Adipose tissue (tissue), 3 donors: ENCODE data around the gene KDM4D. TPM values are rescaled to one million over a fixed set of nuclear protein-coding genes. Genes with fewer than 3 reads are reported as not detected.
"Not testable (repeated sequence)": the region's sequence is repeated elsewhere in the genome, so short reads cannot be mapped to it uniquely, and the experiment has no call there.

ENCODE experiments used
- H3K27ac ChIP-seq: one replicate; pipeline ENCODE4 v1.5.1; 2013; ENCODE audit warnings: low read depth, low read length
- WGBS, 3 donors: extraction: QIAGEN DNeasy Blood & Tissue Kit; methylation state at CpG; one replicate each; pipeline ENCODE4 v1.1.7; 2013; 5-methylcytosine and 5-hydroxymethylcytosine counted together
- polyA plus RNA-seq, 3 donors: library from polyadenylated mRNA; stranded (reverse); fragments of 200-250 nt; gene quantifications; one replicate each; pipeline ENCODE4 v1.2.3, GENCODE V29; 2013
- donor health status: healthy with polysubstance abuse.
- donor health status: Bipolar disorder and iron deficiency.
- donor health status: healthy.

The KDM4D gene
- polyA plus RNA-seq = under 1 TPM; 0.20 to 0.65 (median 0.34) TPM

DNA sequence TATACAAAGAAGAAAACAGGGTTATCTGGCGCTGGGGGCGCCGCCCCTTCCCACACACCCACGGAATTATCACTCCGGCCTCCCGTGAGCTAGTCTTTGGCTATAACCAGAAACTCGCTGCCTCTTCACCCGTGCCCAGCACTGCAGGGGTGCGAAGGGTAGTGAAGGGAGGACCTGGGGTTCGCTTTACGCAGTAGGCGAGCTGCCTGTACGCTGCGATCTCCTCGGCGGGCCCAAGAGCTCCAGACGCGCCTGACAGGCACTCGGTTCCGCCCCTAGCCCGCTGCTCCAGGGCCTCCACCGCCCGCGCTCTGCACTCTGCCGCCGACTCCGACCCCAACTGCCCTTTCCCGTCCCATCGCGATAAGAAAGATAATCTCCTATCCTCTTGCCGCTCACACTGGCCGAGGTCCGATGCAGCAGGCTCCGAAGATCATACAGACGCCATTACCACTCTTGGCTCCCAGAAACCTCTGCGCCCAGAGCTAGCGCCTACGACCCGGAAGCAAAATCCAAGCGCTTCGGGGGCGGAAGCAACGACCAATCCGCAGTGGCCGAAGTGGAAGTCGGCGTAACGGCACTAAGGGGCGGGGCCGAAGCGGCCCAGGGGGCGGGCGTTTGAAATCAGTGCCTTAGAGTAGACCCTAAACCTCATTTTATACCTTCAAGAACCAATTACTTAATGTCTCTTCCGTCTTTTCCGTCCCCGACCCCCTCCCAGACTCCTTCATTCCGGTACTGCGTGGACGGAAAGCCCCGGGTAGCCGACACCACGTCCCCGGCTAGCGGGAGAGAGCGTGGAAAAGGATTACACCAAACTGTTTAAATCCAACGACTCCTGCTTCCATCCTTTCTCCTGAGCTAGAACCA lies at the start of gene KDM4D, which contains the start of gene CWC15:
KDM4D (plus strand) TSS at position 611 of the 870 bp plus-strand sequence. CDS start 23,664 bp downstream, outside the sequence.
CWC15 (minus strand) TSS at position 458 of the 870 bp plus-strand sequence. CDS start 1,371 bp downstream, outside the sequence.
- 0 to 1% (median 0%) methylated on average over 65 to 66 of the region's 66 CpGs for WGBS, 3 donors
- no peak within 1 kb of the TSS for H3K27ac ChIP-seq

DNA sequence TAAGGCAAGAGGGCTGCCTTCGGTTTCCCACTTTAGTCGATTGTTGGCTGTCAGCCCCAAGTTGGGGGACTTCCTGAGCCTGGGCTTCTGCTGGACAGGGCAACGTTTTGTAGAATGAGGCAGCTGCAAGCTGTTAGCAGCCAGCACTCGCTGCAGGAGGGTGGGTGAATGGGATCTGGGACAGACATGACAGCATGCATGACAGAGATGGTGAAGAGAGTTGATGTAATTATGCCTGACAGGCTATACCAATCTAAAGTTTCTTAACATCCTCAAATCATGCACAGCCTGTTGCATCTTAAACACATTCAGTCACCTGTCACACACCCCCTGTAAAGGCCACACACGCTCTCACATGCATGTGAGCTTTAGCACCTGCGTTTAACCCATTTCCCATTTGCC lies 49.3 kb upstream of the KDM4D start:
- H3K27ac ChIP-seq = no peak overlapping the region
- WGBS, 3 donors = 49 to 65% (median 57%) methylated on average over 6 of the region's 6 CpGs

DNA sequence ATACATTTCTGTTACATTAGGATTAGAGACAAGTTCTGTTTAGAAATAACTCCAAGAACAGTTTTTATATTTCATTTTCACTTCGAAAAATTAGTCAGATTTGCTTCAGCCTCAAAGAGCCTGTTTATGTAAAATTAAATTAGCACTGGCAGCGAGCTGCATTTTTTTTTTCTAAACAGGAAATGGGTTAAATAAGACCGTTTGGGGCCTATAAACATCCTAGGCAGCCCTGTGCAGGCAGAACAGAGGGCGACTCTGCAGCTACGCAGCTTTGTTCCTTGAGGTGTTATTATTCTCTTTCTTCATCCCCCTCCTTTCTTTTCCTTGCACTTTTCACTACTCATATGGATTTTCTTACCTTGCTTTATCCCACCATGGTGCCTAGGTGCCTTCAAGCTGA lies 48.9 kb upstream of the KDM4D start:
- no peak overlapping the region for H3K27ac ChIP-seq
- 37 to 64% (median 38%) methylated on average over 5 of the region's 5 CpGs for WGBS, 3 donors

DNA sequence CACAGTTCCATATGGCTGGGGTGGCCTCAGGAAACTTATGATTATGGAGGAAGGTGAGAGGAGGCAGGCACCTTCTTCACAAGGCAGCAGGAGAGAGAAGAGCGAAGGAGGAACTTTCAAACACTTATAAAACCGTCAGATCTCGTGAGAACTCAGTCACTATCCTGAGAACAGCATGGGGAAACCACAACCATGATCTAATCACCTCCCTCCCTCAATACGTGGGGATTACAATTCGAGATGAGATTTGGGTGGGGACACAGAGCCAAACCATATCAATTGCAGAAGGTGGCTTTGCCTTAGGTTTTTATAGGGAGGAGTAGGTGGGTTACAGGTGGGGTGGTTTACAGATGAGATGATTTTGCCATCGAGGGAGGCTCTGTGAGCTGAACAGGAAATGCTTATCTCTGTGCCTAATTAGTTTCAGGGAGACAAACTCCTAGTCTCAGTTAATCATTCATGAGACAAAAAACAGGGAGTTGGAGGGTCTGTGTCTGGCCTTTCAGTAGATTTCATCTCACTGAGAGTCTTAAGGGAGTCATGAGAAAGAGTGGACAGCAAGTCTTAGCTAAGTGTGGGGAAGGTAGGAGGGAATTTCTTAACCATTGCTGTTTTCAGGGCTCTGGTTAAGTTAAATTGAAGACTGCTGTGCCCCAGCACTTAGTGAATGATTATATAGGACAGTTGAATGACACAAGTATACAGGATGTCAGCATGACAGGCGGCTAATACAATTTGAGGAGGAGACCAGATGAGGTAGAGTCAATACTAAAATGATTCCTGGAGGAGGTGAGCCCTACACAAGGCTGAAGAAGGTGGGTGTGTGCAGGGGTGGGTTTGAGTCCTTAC lies 47.9 kb upstream of the KDM4D start:
- WGBS, 3 donors = 50 to 54% (median 52%) methylated on average over 7 of the region's 7 CpGs
- no peak overlapping the region for H3K27ac ChIP-seq

DNA sequence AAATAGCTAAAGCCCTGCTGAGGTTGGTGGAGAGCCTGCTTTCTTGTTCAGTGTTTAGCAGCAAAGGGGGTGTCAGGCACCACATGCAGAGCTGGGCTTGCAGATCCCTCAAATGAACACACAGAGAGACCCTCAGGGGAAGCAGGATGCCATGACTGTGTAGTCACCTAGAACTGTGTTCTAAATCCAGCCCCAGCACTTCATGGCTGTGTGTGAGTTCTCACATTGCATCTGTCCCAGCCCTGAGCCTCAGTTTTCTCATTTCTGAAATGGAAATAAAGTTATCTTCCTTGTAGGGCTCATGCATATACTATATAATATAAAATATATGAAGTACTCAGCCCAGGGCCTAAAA lies 47.3 kb upstream of the KDM4D start:
- no peak overlapping the region for H3K27ac ChIP-seq

DNA sequence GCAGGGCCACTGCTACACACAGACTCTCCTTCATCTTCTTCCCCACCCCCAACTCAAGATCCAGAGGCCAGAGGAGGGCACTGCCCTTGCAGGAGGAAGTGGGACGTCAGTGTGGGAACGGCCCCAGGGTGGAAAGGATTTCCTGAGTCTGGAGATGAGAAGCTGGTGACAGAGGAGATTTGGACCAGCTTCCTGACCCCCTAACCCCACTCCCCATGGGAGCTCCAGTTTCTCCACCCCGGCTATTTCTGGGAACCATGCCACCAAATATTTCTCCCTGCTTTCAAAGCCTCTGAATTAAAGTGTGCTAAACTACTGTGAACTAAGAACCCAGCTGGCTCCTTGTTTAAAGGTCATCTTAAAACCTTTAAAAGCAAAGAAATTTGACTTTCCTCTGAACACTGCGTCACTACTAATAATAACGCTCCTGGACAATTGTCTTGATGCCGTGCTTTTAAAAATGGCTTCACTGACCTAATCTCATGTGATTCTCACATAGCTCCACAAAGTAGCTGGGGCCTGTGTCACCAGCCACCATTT lies 46.7 kb upstream of the KDM4D start:
- H3K27ac ChIP-seq = no peak overlapping the region

DNA sequence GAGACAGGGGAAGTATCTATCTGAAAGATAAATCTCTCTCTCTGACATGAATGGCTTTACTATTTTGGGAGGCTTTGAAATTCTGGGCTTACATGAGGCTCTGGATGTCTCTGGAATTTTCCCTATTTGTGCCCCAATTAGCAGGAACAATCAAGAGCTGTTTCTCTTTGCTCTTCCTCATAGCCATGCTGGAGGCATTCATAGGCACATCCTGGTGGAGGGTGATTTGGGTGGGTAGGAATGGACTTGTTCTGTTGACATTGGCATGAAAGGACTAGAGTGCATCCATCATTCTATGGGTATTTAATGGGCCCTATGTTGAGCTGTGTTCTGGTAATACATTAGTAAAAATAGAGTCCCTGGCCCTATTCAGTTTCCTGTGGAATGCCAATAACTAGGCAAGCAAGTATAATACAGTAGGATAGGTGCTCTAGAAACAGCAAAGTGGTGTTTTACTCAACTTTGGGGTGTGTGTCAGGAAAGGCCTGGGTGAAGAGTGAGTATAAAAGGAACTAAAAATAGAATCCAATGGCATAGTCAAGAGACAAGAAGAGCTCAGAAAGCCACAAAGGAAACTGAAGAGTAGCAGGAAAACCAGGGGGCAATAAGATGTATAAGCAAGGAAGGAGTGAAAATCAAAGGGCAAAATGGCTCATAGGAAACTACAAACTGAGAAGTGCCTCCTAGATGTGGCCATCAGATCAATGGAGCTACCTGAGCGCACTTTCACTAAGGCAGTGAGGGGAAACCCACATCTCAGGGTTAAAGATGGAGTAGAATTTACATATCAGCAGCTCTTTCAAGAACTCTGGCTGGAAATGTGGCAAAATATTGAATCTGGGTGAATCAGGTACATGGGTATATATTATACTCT lies 45.2 kb upstream of the KDM4D start:
- H3K27ac ChIP-seq = no peak overlapping the region
- 93 to 96% (median 94%) methylated on average over 1 of the region's 1 CpG for WGBS, 3 donors

More for the DNA sequence above, 46.7 kb upstream of the KDM4D start:
- WGBS, 3 donors = 11 to 27% (median 11%) methylated on average over 6 of the region's 6 CpGs

DNA sequence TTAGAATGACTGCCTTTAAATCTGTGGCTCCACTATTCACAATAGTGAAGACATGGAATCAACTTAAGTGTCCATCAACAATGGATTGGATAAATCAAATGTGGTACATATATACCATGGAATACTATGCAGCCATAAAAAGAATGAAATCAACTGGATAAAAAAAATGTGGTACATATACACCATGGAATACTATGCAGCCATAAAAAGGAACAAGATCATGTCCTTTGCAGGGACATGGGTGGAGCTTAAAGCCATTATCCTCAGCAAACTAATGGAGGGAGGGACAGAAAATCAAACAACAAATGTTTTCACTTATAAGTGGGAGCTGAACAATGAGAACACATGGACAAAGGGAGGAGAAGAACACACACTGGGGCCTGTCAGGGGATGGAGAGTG lies 41.4 kb upstream of the KDM4D start:
- H3K27ac ChIP-seq = not testable (repeated sequence)

DNA sequence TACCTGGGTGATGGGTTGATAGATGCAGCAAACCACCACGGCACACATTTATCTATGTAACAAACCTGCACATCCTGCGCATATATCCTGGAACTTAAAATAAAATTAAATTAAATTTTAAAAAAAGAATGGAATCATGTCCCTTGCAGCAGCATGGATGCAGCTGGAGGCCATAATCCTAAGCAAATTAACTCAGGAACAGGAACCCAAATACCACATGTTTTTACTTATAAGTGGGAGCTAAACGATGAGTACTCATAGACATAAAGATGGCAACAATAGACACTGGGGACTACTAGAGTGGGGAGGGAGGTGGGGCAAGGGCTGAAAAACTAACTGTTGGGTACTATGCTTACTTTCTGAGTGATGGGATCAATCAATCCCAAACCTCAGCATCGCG lies 41.0 kb upstream of the KDM4D start:
- no peak overlapping the region for H3K27ac ChIP-seq
- WGBS, 3 donors = 92 to 97% (median 94%) methylated on average over 5 of the region's 5 CpGs

DNA sequence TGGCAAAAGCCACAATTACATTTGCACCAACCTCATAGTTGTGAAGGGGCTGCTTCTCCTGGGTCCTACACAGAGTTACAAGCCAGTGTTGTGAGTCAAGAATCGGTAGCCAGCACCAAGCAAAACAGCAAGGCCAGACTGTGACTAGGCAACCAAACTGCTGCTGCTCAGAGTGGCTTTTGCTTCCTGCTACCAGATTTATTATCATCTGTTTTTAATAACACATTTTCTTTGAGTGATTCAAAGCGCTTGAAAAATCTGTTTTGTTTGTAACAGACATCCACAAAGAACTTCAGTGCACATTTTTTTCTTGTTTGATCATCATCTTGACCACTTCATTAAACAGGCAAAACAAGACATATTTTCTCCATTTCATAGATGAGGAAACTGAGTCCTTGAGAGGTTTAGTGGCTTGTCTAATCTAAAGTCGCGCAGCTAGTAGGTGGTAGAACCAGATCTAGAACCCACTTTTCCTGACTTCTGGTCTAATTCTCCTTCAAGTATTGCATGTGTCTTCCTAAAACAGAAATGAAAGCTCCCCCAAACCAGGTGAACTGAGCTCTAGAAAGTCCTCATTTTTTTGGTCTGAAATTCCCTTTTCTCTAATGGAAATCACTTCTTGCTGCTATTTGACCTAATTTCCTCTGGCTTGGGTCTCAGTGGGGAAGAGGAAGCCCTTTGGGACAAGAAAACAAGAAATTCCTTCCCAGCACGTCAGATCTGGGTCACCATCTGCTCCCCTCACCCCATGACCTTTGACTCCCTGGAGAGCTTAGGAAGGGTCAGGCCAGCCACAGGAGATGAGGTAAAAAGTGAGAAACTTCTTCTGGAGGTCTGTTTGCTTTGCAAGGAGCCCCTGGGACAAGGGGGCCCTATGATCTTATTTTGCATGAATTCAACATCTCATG lies 40.0 kb upstream of the KDM4D start:
- no peak overlapping the region for H3K27ac ChIP-seq
- WGBS, 3 donors = 46 to 66% (median 50%) methylated on average over 5 of the region's 5 CpGs

DNA sequence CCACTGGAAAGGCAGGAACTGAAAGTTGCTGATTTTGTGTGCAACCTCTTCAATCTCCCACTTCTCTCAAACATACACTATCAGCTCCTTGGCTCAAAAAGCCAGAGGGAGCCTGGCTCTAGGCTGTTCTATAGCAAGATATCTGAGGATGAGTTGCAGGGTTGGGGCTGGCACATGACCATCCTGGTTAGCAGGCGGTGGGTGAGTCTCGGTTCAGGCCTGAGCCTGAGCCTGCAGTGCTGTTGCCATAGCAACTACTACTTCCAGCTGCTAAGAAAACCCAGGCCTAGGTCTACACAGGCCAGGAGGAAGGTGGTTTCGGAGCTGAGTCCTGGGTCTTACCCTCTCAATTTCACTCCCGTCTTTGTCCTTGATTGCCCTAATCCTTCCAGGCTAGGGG lies 39.1 kb upstream of the KDM4D start:
- H3K27ac ChIP-seq = no peak overlapping the region
- WGBS, 3 donors = 72 to 76% (median 75%) methylated on average over 4 of the region's 4 CpGs

DNA sequence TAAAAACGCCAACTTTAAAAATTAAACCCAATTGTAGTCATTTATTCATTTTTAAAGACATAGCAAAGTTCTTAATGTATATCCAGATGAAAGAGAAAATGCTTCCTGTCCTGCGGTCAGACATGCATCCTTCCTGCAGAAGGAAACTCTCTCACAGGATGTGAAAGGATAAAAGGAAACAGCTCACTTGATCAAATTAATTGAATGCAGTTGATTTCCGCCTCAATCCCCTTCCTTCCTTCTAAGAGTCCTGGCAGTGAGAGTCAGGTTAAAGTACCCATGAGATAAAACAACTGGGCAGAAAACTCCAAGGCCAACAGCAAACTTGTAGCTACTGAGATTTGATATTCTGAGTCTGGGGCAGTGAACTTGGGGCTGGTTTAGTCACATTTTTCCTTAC lies 38.7 kb upstream of the KDM4D start:
- no peak overlapping the region for H3K27ac ChIP-seq
- WGBS, 3 donors = 60 to 68% (median 67%) methylated on average over 3 of the region's 3 CpGs

DNA sequence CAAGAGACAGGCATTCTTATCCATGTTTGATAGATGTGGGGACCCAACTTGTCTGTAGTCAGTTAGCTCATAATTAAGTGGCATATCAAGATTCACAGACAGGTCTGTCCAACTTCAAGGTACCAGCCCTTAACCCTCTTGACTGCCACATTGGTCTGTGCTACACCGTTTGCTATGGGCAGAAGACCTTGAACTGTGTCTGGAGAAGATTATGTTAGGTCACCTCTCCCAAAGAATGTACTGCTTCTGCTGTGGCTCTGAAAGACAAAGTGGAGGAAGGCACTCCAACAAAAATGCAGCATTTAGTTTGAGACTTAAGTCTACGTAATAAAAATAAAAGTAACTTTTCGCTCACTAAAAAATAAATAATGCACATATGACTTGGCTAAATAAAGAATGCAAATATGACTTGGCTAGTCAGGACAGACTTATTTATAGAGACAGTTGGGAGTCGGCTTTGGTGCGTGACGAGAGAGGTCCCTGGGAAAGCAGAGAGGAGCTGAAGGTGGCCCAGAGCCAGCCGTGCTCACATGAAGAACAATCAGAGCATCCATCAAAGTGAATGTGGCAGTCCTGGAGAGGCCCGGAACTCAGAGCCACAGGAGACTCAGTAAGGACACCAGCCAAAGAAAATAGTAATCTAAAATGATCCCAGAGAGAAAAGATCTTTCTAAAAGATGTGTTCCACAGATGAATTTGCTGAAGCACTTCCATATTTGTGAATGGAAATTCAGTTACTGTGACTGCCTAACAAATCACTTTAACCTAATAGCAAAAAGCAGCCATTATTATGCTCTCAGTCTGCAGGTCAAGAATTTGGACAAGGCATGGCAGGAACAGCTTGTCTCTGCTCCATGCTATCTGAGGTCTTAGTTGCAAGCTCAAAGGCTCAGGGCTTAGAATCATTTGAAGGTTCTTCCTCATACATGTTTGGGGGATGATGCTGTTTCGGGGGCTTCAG lies 35.1 kb upstream of the KDM4D start:
- H3K27ac ChIP-seq = no peak overlapping the region
- 33 to 57% (median 43%) methylated on average over 9 of the region's 9 CpGs for WGBS, 3 donors

DNA sequence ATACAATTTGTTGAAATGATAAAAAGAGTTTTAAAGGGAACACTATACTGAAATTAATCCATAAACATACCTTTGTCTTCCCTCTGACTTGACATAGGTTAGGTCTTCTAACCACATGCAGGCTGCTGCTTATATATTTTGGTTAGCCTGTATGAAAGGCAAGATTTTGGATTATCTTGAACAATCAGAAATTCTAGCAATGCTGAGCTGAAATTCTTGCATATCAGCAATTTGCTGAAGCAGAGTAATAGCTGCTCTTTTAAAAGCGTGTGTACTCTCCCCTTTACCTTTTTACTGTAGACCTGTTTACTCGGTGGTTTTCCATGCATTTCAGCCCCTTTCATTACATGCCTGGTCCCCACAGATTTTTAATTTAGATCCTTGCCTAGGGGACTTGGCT lies 34.2 kb upstream of the KDM4D start:
- WGBS, 3 donors = 91 to 98% (median 95%) methylated on average over 2 of the region's 2 CpGs
- H3K27ac ChIP-seq = no peak overlapping the region

DNA sequence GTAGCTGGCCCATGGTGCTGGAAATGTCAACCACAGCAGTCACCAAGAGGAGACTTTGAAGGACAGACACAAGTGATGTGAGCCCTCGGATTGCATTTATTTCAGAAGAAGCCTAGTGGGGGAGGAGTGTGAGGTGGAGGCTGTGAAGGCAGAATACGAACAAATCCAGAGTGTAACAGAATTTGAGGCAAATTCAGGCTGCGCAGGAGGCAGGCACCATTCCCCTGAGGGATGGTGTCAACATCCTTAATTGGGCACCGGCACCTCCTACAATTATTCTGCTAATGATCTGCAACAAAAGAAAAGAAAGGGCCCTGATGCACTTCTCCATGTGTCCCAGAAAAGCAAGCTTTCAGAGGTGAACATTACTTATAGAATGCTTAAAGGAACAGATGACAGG lies 32.4 kb upstream of the KDM4D start:
- no peak overlapping the region for H3K27ac ChIP-seq
- 73 to 84% (median 81%) methylated on average over 4 of the region's 4 CpGs for WGBS, 3 donors

DNA sequence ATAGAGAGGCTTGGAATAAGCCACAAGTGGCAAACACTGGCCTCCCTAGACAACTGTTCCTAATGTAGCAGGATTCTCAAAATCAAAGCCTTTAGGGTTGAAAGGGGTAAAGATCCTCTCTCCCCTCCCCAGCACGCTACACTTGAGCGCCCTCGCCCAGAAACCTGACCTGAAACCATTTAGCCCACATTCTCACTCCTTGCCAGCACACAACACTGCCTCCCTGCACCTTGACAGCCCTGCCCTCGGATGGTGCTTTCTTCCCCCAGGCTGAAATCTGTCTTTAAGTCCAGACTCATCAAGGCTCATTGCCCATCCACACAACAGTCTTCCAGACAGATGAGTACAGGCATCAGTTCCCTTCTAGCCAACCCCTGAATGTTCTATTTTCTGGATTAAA lies 26.7 kb upstream of the KDM4D start:
- WGBS, 3 donors = 76 to 89% (median 80%) methylated on average over 4 of the region's 4 CpGs
- H3K27ac ChIP-seq = no peak overlapping the region
